HG02885 (cell line): ENCODE measurements around the gene MSRB2.

Experiments
- ATAC-seq: cut with Tn5 transposase; IDR thresholded peaks from one replicate; pipeline ENCODE4 v1.9.1; 2021; ENCODE audit warnings: mild to moderate bottlenecking; ENCODE audit not compliant: unreplicated experiment, poor library complexity

The MSRB2 gene

DNA sequence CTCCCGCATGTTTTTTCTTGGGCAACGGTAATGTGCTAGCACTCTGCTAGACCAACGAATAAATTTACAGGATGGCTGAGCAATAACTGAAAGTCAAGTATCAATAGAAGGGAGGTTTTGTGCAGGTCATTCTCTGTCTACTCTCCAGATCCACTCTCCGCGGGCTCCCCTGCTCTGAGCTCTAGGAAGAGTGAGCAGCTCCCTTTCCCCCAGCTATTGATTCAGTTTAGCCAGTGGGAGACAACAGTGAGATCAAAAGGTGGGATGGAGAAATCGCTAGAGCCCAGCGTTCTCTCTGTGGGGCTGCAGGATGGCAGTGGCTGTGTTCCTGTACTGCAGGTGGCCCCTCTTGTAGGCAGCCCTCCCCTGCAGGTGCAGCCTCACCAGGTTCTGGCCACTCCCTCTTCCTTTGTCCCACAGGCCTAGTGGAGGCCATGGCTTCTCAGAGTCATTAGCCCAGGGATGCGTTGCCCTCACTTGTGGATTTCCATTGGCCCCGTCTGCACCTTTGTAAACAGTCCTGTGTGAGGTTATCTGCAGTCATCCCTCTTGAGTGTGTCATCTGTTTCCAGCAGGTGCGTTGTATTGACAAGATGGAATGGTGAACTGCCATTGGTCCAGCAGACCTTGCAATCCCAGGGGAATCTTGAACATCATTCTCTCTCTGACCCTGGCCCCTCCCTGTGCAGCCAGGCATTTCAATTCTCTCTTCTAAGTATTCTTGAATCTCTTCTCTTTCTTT lies 11.1 kb downstream of the MSRB2 start:
- ATAC-seq: no peak

DNA sequence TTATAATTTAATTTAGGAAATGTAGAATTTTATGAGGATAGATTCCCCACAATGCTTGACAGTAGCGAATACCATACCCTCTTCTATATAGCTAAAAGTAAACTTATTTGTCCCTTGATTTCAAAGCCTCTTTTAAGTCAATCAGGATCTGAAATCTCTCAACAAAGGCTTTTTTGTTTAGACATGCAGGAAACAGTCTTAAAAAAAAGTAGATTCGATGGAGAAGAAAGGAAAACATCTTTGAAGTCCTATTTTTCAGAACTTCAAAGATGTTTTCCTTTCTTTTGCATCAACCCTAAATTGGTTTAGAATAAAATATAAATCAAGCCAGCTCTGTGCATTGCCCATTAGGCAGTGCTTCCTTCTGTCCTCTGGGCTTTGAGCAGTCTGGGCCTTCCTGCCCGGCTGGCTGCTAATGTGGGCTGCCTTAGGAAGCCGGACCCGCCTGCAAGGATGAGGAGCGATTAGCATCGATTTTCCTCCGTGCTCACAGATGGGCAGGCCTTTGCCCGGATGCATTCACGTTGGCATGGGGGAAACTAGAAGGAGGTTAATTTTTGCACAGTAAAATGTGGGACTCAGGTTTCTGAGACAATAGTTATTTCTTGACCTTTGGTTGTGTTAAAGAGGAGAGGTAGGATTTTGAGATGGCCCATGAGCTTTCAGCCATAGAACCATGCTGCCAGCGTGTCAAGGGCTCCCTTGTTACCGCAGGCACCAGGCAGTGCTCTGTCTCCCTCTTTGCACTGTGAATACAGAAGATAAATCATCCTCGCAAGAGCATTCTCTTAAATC lies 15.5 kb downstream of the MSRB2 start:
- no peak for ATAC-seq

DNA sequence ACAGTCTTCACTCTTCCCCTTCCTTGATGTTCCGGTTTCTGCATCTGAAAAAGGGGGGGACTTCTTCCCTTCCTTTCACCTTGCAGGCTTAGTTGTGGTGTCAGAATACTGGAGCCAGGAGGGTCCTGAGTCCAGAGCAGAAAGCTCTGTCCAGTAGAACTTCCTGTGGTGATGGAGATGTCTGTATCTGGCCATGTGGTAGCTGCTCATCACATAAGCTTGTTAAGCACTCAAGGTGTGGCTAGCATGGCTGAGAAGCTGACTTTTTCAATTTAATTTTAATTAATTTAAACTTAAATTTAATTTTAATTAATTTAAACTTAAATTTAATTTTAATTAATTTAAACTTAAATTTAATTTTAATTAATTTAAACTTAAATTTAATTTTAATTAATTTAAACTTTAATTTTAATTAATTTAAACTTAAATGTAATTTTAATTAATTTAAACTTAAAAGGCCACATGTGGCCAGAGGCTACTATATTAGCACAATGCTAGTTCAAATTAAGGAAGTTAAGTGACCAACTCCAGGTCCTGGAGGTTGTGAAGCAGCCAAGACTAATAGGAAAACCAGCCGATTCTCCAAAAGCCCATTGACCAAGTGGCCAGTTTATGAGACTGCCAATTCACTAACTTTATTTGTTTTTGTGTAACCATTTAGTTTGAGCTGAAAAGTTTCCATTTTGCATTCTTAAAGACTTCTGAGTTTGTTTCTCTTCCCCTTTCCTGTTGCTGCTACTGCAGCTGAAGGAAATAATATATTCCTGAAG lies 16.3 kb downstream of the MSRB2 start:
- no peak for ATAC-seq

GRCh38 chr10:23114228-23114850 lies 19.0 kb downstream of the MSRB2 start:
- no peak for ATAC-seq

GRCh38 chr10:23116486-23117205 lies 21.3 kb downstream of the MSRB2 start:
- no peak for ATAC-seq

DNA sequence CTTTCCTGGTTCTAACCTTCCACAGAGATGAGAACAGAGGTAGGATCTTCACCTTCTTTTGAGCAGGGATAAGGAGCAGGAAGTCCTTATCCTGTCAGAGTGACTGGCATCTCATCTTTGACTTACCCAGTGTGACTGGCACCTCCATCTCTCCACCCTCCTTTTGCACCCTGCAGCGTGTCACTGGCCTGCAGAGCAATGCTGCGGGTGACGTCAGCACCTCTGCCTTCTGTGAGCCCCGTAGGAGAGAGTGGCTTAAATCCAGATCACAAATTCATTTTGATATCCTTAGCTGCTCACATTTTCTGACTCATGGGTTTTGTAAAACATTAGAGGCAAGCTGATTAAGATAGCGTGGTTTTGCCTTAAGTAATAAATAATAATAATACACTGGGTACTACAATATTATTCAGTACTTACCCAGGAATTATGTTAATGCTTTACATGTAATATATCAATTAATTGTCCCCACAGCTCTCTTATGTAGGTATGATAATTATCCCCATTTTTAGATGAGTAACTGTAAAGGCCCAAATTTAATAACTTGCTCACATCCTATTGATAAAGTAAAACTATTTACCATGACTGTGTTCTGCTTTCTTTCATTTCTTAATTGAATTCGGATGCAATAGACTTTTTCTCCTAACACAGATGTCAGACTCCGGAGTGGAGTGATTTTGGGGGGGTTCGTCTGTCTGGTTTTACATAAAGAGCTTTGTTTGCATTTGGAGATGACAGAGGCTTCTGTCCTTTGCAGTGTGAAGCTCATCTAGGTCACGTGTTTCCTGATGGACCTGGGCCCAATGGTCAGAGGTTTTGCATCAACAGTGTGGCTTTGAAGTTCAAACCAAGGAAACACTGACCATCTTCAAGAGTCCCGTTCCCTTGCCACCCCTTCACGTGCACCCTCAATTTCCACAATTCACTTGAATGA lies 24.9 kb downstream of the MSRB2 start:
- no peak for ATAC-seq

- no peak for ATAC-seq
Measured at GRCh38 chr10:23121135-23121534, 25.8 kb downstream of the MSRB2 start.

- ATAC-seq: no peak
Measured at GRCh38 chr10:23136462-23136861, 41.1 kb downstream of the MSRB2 start.

- ATAC-seq: no peak
Measured at GRCh38 chr10:23139677-23140076, 44.3 kb downstream of the MSRB2 start.

GRCh38 chr10:23141995-23142394 lies 46.6 kb downstream of the MSRB2 start:
- no peak for ATAC-seq

GRCh38 chr10:23146258-23146657 lies 50.9 kb downstream of the MSRB2 start:
- no peak for ATAC-seq

- ATAC-seq: no peak
Measured at GRCh38 chr10:23147035-23147434, 51.7 kb downstream of the MSRB2 start.

DNA sequence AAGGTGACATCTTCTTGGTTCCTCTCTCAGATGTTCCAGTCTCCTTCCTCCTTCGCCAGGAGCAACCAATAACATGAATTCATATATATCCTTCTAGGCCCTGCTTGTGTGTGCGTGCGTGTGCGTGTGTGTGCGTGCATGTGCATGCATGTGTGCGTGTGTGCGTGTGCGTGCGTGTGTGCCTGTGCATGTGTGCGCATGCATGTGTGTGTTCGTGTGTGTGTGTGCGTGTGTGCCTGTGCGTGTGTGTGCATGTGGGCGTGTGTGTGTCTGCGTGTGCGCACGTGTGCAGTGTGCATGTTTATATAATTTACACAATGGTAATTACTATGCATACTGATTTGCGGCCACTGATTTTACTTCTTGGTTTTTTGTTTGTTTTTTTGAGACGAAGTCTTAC lies 52.8 kb downstream of the MSRB2 start:
- no peak for ATAC-seq

GRCh38 chr10:23150091-23150490 lies 54.7 kb downstream of the MSRB2 start:
- ATAC-seq: no peak

DNA sequence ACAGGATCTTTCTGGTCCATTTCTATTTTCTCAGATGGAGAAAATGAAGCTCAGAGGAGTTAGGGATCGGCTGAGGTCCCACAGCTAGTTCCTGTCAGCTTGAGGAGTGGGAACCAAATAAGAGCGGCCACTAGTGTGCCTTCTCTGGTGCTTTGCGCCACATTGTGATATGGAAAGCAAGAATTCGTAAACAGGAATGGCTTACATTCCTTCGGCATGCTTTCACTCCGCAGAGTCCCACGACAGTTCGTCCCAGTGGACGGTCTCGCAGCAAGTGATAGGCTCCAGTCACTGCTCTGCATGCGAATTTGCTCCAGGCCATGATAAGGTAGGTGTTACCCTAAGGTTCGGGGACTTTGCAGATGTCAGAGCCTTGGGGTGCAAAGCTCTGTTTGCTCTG lies 55.2 kb downstream of the MSRB2 start:
- ATAC-seq: no peak

GRCh38 chr10:23151071-23151470 lies 55.7 kb downstream of the MSRB2 start:
- ATAC-seq: no peak

DNA sequence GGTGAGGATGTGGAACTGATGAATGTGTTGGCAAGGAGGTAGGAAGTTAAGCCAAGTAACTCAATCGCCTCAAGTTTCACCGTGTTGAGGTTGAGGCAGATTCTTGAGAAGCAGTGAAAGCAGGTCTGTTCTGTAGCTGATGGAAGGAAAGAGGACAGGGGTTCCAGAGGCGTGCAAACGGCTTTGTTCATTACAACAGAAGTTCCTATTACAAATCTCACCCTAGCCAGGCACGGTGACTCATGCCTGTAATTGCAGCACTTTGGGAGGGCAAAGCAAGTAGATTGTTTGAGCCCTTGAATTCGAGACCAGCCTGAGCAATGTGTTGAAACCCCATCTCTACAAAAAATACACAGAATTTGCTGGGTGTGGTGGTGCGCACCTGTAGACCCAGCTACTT lies 59.8 kb downstream of the MSRB2 start:
- no peak for ATAC-seq

DNA sequence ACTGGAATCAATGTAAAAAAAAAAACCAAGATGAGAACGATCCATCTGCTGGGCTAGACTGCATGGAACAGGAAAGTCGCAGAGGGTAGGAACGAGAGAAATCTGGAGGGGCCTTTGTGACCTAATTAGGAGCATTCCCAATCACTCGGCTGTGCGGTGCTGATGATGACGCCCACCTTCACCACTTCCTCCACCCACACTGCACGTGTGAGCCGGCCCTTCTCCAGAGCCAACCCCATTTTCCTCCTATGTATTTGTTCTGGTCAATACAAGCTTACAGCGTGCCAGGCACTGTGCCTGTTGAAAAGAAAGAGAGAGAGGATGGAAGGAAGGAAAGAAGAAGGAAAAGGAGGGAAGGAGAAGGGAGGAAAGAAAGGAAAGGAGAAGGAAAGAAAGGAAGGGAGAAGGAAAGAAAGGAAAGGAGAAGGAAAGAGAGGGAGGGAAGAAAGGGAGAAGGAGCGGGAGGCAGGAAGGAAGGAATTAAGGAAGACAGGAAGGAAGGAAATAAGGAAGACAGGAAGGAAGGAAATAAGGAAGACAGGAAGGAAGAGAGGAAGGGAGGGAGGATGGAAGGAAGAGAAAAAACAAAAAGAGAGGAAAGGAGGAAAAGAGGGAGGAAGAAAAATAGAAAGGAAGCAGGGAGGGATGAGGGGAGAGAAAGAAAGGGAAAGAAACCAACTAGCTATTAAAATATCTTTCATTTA lies 61.2 kb downstream of the MSRB2 start:
- ATAC-seq: no peak
